Mesothelial cell of epicardium (in vitro differentiated cells): ENCODE measurements around the gene FCHO2. TPM values are rescaled to one million over a fixed set of nuclear protein-coding genes. Genes with fewer than 3 reads are reported as not detected.

Experiments used
- DNase-seq, 2 experiments: peaks; one replicate each; pipeline ENCODE4 v3.0.0; 2021; ENCODE audit warnings: low spot score in 2 of 2; ENCODE audit not compliant: unreplicated experiment in 2 of 2
- H3K27ac Mint-ChIP-seq: 2 replicates; pipeline ENCODE4 v1.8.0; 2021; ENCODE audit warnings: mixed read lengths
- H3K27me3 Mint-ChIP-seq: 2 replicates; pipeline ENCODE4 v1.8.0; 2021; ENCODE audit warnings: low read depth, mixed read lengths
- H3K36me3 Mint-ChIP-seq: 2 replicates; pipeline ENCODE4 v1.8.0; 2021; ENCODE audit warnings: mixed read lengths
- H3K4me1 Mint-ChIP-seq: 2 replicates; pipeline ENCODE4 v1.8.0; 2021; ENCODE audit warnings: mixed read lengths
- H3K4me3 Mint-ChIP-seq: 2 replicates; pipeline ENCODE4 v1.8.0; 2021; ENCODE audit warnings: mild to moderate bottlenecking, moderate library complexity, mixed read lengths
- H3K9me3 Mint-ChIP-seq: 2 replicates; pipeline ENCODE4 v1.8.0; 2021; ENCODE audit warnings: mixed read lengths
- total RNA-seq: library from RNA; stranded (reverse); gene quantifications from 3 replicates; pipeline ENCODE4 v1.2.1, GENCODE V29; 2021
- TF ChIP-seq, protein P1 (sequence below): fragments of 200-600 bp; sonication (generic); IDR thresholded peaks from one replicate; pipeline ENCODE4 v1.5.0; 2021; ENCODE audit warnings: antibody characterized with exemption; ENCODE audit not compliant: unreplicated experiment

The FCHO2 gene
- total RNA-seq, 1 donor from 2014 or later = 28.7 TPM

GRCh38 chr5:72951671-72952468 lies 4.0 kb upstream of the FCHO2 start:
- Mint-ChIP-seq H3K27ac (no peak overlapping the region), H3K9me3 (no peaks in the 10 kb centered on the region), H3K4me1 (peaks cover 23% of the 10 kb centered on the region), H3K36me3 (no peaks in the 10 kb centered on the region), H3K27me3 (no peaks in the 10 kb centered on the region), H3K4me3 (no peak overlapping the region)
- TF ChIP-seq, protein P1, sequence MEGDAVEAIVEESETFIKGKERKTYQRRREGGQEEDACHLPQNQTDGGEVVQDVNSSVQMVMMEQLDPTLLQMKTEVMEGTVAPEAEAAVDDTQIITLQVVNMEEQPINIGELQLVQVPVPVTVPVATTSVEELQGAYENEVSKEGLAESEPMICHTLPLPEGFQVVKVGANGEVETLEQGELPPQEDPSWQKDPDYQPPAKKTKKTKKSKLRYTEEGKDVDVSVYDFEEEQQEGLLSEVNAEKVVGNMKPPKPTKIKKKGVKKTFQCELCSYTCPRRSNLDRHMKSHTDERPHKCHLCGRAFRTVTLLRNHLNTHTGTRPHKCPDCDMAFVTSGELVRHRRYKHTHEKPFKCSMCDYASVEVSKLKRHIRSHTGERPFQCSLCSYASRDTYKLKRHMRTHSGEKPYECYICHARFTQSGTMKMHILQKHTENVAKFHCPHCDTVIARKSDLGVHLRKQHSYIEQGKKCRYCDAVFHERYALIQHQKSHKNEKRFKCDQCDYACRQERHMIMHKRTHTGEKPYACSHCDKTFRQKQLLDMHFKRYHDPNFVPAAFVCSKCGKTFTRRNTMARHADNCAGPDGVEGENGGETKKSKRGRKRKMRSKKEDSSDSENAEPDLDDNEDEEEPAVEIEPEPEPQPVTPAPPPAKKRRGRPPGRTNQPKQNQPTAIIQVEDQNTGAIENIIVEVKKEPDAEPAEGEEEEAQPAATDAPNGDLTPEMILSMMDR = no peak
- no peak for DNase-seq

- DNase-seq = no peak
- TF ChIP-seq, protein P1 = no peak
- peaks cover 35% of the 10 kb centered on the region for H3K4me1 Mint-ChIP-seq
- H3K27me3 Mint-ChIP-seq = no peaks in the 10 kb centered on the region
- H3K4me3 Mint-ChIP-seq = peak overlapping the region; percentile 85
- H3K36me3 Mint-ChIP-seq = no peaks in the 10 kb centered on the region
- no peaks in the 10 kb centered on the region for H3K9me3 Mint-ChIP-seq
- peak overlapping the region; percentile 45 for H3K27ac Mint-ChIP-seq
Measured at GRCh38 chr5:72954389-72954788, 1.5 kb upstream of the FCHO2 start.

GRCh38 chr5:72955143-72955767 lies 586 bp upstream of the FCHO2 start:
- H3K27me3 Mint-ChIP-seq = no peaks in the 10 kb centered on the region

DNA sequence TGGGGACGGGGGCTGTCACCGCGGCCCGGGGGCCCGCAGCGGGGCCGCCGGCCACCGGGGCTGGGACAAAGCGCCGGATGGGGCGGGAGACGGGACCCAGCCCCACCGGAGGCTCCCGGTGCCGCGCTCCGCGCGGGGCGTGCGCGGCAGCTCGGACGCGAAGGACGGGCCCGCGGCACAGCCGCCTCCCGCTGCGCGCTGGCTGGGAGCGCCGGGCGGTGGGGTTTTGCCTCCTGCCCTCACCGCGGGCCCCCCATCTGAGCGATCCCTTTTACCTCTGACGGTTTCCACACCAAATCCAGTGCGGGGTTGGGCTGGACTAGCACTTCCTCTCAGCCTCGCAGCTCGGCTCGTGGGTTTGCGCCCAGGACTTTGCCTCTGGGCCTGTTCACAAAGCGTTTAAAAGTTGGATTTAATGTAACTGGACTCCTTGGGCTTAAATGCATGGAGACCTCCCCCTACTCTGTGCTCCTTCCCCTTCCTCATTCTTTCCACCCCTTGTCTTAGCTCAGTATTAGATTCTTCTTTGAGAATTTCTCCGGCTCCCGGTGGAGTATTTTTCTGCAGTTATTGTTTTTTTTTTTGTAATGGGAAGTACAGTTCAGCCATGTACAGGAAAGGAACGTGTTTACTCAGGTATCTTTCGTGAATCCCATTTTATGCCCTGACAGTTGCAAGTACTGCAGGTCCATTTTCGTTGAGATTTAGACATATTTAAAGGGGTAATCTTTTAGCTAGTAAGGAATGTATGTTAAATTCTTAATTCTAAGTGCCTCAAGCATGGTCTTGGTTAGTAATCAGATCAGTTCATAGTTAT lies 691 bp downstream of the FCHO2 start:
- TF ChIP-seq, protein P1 = no peak
- no peaks in the 10 kb centered on the region for H3K36me3 Mint-ChIP-seq
- H3K4me1 Mint-ChIP-seq = peaks cover 35% of the 10 kb centered on the region
- H3K9me3 Mint-ChIP-seq = no peaks in the 10 kb centered on the region
- no peaks in the 10 kb centered on the region for H3K27me3 Mint-ChIP-seq
- H3K27ac Mint-ChIP-seq = peak overlapping the region; percentile 94
- DNase-seq = peak; percentile 34 to 66
- H3K4me3 Mint-ChIP-seq = peak overlapping the region; percentile 85

More at GRCh38 chr5:72955143-72955767, 586 bp upstream of the FCHO2 start:
- no peaks in the 10 kb centered on the region for H3K9me3 Mint-ChIP-seq
- peaks cover 35% of the 10 kb centered on the region for H3K4me1 Mint-ChIP-seq
- peak overlapping the region; percentile 85 for H3K4me3 Mint-ChIP-seq
- H3K36me3 Mint-ChIP-seq = no peaks in the 10 kb centered on the region
- TF ChIP-seq, protein P1 = no peak
- no peak for DNase-seq
- H3K27ac Mint-ChIP-seq = peak overlapping the region; percentile 95

- TF ChIP-seq, protein P1 = no peak
- Mint-ChIP-seq H3K36me3 (peaks cover 1% of the 10 kb centered on the region), H3K27ac (peak overlapping the region; percentile 94), H3K4me1 (peaks cover 35% of the 10 kb centered on the region), H3K27me3 (no peaks in the 10 kb centered on the region), H3K9me3 (no peaks in the 10 kb centered on the region), H3K4me3 (peak overlapping the region; percentile 84)
- DNase-seq = no peak
Measured at GRCh38 chr5:72957337-72957736, 1.5 kb downstream of the FCHO2 start.
